H1 (cell line): ENCODE measurements around the gene MAGEB10. TPM values are rescaled to one million over a fixed set of nuclear protein-coding genes. Genes with fewer than 3 reads are reported as not detected.

Experiments used
- CBX8 ChIP-seq: fragments of 300-800, 300-1000 bp; sonication (generic); IDR thresholded peaks from 2 replicates; pipeline ENCODE4 v1.7.1; 2016; ENCODE audit warnings: low read depth, low read length, borderline replicate concordance
- CTBP2 ChIP-seq: IDR thresholded peaks from 2 replicates; pipeline ENCODE4 v1.7.0; 2011; ENCODE audit warnings: borderline replicate concordance, mild to moderate bottlenecking, moderate library complexity, mixed read lengths, low read length; ENCODE audit not compliant: insufficient read depth, insufficient read length
- EZH2 ChIP-seq: fragments of 200-600 bp; sonication (generic); IDR thresholded peaks from 2 replicates; pipeline ENCODE4 v1.7.1; 2012; ENCODE audit warnings: low read depth, mild to moderate bottlenecking, moderate library complexity, low read length, inconsistent platforms; ENCODE audit not compliant: severe bottlenecking
- HDAC6 ChIP-seq: IDR thresholded peaks from one replicate; pipeline ENCODE4 v1.7.1; 2012; ENCODE audit warnings: low read depth, mild to moderate bottlenecking, inconsistent platforms, low read length, moderate library complexity
- PHF8 ChIP-seq: fragments of 200-600 bp; sonication (generic); conservative IDR thresholded peaks from 2 replicates; pipeline ENCODE4 v1.7.1; 2012; ENCODE audit warnings: low read depth, mild to moderate bottlenecking, inconsistent platforms, low read length, moderate library complexity
- RXRA ChIP-seq: IDR thresholded peaks from 2 replicates; pipeline ENCODE4 v1.6.1; 2011; ENCODE audit warnings: low read depth, mild to moderate bottlenecking, low read length, moderate library complexity; ENCODE audit not compliant: insufficient read depth
- polyA plus RNA-seq, 7 experiments: library from polyadenylated mRNA; depleted of rRNA in 3 of 7; stranded (reverse) in 5 of 7; unstranded in 2 of 7; fragments of >200 nt in 5 of 7; fragments of 200-250 nt in 2 of 7; gene quantifications; 1 replicate in 5 of 7; 2 replicates in 1 of 7; 4 replicates in 1 of 7; pipeline versions ENCODE4 v1.2.1 to v1.2.3, GENCODE V29; 2011 to 2013; ENCODE audit warnings: missing spikeins in 2 of 7, mixed read lengths in 2 of 7
- total RNA-seq: library from RNA; stranded (reverse); fragmentation: NEBNext Ultra II Directional; extraction: Animal tissue kit (Norgen Biotek cat#: 25700); gene quantifications from 2 replicates; pipeline ENCODE4 v1.2.1, GENCODE V29; 2021

Gene MAGEB10
- total and polyA plus RNA-seq, 2 of the 8 experiments (the other 6 are each of a cell fraction or from before 2014, with no cell fraction given): not detected

GRCh38 chrX:27840881-27841280 is 33.1 kb downstream of the MAGEB10 start (continued):
- TF ChIP-seq PHF8: no peak
- no peak for TF ChIP-seq EZH2
- TF ChIP-seq CBX8: no peak
- no peak for TF ChIP-seq RXRA
- TF ChIP-seq CTBP2: no peak
- TF ChIP-seq HDAC6: no peak
